Occipital lobe (tissue), 2 donors: ENCODE results near the gene DDIT4L. TPM values are rescaled to one million over a fixed set of nuclear protein-coding genes. Genes with fewer than 3 reads are reported as not detected.
"Not testable (repeated sequence)": the region's sequence is repeated elsewhere in the genome, so short reads cannot be mapped to it uniquely, and the experiment has no call there.

ENCODE experiments used
- DNase-seq: peaks from one replicate; lab custom pipeline; 2025; lab: John Stamatoyannopoulos, UW
- total RNA-seq: library from RNA; depleted of rRNA; stranded (reverse); fragments of >200 nt; gene quantifications from one replicate; pipeline ENCODE4 v1.2.3, GENCODE V29; 2014

The DDIT4L gene
- 0.16 TPM for total RNA-seq

DNA sequence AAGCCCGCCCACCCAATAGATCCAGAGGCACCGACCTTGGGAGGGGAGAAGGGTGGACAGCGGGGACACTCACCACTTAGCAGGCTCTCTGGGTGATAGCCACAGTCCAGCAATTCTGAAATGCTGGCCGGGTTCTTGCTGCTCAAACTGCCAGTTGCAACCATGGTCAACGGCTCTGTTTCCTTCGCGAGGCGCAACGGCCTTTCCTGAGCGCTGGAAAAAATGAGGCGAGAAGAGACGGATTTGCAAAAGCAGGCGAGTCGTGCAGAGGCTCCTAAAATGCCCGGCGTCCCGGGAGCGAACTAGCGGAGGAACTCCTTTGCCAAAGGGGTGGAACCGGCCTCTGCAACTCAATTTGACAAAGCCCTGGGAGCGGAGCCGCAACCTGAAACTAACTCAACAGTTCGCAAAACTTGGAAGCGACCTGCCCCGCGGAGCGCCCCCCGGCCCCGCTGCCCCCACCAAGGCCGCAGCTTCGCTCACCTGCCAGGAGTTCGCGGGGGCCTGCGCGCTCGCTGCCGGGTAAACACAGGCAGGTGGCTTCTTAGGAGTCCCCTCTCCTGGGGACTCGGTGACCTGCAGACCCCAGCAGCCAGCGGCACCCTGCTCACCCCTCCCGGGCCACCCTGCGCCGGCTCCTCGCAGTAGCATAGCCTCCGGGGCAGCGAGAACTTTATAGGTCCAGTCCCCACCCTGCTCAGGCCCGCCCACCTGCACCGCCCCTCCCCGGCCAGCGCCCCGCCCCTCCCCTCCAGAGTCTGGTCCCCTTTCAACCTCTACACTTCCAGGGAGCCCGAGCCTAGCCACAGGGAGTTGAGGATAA, at the start of gene DDIT4L:
DDIT4L (minus strand) TSS at position 649 of the 823 bp plus-strand sequence; CDS start at position 164, 485 bp downstream.
- DNase-seq = no peak

DNA sequence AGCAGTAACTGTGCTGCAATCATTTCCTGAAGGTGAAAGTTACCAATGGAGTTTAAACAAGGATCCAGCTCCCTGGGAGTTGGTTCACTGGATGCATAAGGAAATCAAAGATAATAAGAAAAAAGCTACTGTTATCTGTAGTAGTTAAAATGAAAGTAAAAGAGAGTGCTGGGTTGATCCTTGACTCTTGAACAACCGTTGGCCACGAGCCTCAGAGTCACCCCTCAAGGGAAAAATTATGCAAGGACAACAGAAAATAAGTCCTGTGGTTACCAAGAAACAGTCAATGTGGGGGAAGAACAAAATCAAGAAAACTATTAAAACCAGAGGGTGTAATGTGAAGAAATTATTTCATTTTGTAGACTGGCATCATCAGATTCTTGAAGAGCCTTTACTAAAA, 49.7 kb upstream of the DDIT4L start:
- DNase-seq = no peak

GRCh38 chr4:100224721-100225120, 34.5 kb upstream of the DDIT4L start:
- DNase-seq = no peak

GRCh38 chr4:100224160-100224559, 33.9 kb upstream of the DDIT4L start:
- no peak for DNase-seq

DNA sequence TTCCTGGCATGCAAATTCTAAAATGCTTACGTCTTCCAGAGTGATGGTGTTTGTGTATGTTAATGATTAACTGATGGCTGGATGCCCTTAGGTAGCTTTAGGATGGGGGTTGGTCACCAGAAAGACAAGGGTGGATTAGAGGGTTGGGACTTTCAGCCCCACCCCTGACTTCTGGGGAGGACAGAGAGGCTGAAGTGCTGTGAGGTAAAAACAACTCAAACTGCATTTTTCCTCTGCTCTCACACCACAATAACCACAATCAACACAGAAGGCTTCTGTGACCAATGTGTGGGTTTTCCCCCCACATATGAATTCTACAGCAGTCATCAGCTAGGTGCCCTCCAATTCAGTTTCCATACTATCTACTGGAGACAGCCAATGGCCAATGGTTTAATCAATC, 18.7 kb upstream of the DDIT4L start:
- DNase-seq = no peak

DNA sequence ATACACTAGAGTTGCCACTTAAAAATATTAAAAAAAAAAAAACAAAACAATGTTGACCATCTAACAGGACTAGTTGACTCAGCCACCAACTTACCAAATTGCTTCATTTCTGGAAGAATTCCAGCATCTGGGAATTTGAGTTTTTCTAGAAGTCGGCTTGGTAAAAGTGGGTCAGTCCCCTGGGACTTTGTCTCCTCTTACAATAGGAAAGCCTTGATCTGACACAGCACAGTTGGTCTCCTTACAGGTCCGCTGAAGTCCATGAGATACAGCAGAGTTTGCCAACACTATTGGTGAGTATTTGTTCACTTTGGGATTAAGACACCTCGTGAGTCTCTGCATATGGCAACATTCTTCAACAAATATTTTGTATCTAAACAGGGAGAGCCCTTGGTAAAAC, 18.2 kb upstream of the DDIT4L start:
- no peak for DNase-seq

GRCh38 chr4:100206850-100207249, 16.6 kb upstream of the DDIT4L start:
- no peak for DNase-seq

DNA sequence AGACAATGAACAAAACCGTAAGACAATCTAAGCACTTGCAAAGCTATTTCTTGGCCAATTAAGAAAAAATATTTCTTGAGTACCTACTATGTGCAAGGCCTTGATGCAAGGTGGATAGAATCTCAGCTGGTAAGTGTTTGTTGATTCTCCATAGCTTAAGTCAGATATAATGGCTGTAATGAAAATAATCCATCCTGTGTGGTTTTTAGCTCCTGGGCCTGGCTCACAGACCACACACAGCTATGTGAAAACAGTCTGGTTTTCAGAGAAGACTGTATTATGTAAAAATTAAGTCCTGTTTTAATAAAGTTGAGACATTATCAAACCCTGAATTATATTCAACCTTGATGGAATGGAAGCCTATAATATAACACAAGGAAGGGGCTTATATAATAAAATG, 7.8 kb upstream of the DDIT4L start:
- no peak for DNase-seq

DNA sequence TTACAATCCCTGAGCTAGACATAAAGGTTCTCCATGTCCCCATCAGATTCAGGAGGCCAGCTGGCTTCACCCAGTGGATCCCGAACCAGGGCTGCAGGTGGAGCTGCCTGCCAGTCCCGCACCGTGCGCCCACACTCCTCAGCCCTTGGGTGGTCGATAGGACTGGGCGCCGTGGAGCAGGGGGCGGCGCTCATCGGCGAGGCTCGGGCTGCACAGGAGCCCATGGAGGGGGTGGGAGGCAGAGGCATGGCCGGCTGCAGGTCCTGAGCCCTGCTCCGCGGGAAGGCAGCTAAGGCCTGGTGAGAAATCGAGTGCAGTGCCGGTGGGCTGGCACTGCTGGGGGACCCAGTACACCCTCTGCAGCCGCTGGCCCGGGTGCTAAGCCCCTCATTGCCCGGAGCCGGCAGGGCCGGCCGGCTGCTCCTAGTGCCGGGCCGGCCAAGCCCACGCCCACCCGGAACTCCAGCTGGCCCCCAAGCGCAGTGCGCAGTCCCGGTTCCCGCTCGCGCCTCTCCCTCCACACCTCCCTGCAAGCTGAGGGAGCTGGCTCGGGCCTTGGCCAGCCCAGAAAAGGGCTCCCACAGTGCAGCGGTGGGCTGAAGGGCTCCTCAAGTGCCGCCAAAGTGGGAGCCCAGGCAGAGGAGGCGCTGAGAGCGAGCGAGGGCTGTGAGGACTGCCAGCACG, 6.3 kb upstream of the DDIT4L start:
- not testable (repeated sequence) for DNase-seq

DNA sequence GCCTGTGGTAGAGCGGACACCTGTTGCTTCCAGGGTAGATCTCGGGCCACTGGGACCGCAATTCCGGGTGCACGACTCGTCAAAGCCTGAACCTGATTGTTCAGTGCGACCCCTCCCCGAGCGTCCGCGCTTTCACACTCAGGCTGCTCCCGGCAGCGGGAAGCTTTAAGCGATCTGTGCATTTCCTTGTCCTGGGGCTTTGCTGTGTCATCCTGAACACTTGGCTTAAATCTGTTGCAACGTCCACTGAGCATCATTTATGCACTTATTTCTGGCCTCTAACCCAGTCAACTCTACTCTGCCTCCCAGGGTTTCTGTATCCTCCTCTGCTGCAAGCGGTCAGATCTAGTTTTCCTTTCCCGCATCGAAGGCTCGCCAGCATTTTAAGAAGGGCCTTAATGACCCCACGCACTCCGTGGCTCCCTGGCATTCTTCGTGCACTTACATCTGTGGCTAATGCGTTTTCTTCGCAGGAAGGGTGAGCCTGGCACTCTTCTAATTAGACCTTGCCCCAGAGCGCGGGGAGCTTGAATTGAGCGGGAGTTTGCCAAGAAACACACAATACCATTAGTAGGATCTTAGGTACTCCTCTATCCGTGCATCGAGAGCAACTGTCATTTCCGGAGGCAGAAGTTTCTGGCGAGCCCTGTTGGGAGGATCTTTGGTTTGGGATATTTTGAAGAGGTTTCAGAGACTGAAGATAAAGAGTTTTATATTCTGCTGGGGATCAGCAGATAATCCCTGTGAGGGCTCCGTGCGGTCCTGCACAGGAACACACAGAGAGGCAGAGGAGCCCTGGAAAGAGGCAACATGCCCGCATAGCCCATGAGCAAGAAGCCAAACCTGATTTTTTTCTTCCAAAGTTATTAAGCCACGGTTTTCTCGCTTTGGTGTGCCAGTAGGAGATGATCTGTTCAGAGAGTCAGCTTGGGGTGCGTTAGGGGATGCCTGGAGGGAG, 654 bp upstream of the DDIT4L start:
- DNase-seq = no peak

DNA sequence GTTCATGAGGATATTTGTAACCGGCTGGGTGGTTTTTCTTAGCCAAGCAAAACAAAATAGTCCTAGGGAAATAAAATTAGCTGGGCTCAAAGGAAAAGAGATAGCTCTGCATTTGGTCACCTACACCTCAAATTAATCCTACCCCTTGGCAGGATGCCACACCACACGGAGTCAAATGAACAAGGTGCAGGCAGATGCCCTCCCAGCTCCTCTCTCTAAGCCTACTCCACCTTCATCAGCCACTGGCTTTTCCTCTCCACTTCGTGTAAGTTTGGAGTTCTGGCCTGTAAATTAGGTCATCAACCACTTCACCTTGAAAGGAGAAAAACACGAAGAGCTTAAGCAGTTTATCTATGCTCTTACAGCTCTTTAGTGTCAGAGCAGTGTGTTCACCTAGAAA, 1.4 kb downstream of the DDIT4L start:
- DNase-seq = no peak

GRCh38 chr4:100187781-100188180, 2.5 kb downstream of the DDIT4L start:
- no peak for DNase-seq

DNA sequence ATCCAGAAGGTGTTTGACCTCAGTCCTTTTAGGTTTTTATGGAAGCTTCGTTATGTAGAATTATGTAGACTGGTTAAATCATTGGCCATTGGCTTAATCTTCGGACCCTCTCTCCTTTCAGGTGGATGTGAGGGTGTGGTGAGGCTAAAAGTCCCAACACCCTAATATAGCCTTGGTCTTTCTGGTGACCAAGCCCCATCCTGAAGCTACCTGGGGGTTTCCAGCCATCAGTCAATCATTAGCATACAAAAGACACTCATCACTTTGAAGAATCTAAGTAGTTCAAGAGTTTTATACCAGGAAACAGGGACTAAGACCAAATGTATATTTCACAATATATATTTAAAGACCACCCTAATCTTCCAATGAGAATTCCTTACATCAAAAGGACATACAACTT, 5.5 kb downstream of the DDIT4L start:
- no peak for DNase-seq

DNA sequence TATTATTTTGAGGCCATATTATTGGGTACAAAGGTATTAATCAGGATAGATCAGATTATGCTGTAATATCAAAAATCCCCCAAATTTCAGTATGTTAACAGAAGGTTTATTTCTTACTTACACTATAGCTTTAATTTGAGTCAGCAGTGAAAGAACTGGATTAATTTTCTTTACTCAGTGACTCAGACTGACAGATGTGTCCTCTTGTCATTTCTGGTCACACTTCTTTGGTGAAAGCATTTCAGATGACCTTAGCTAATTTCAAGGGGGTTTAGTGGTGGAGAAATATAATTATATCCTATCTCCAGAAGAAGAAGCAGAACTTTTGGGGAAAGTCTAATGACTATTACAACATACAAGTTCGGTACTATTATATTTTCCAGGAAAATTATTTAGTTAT, 12.4 kb downstream of the DDIT4L start:
- no peak for DNase-seq

GRCh38 chr4:100177126-100177525, 13.1 kb downstream of the DDIT4L start:
- DNase-seq = no peak

- DNase-seq = no peak
Measured at GRCh38 chr4:100175858-100176257, 14.4 kb downstream of the DDIT4L start.

DNA sequence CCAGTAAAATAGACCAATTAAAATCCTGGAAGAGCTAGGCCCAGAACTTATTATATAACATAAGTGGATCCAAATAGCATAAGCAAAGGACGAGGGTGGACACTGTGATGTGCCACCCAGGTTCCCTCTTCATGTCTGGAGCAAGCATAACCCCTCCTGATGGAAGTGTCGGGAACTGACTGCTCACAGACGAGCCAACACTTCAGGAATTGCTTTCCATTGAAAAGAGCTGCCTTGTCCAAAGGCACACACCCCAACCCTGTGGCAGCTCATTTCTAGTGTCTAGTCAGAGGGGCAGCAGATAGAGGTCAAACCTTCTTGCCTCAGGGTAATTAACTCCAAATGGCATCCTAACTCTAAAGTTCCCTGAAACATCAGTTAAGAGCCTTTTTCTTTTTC, 15.3 kb downstream of the DDIT4L start:
- DNase-seq = no peak

- no peak for DNase-seq
Measured at GRCh38 chr4:100170986-100171385, 19.3 kb downstream of the DDIT4L start.

- no peak for DNase-seq
Measured at GRCh38 chr4:100169491-100170485, 20.5 kb downstream of the DDIT4L start.

- no peak for DNase-seq
Measured at GRCh38 chr4:100168521-100168920, 21.7 kb downstream of the DDIT4L start.
